ENCODE data around the gene CHST5. TPM values are rescaled to one million over a fixed set of nuclear protein-coding genes. Genes with fewer than 3 reads are reported as not detected.

The CHST5 gene
- total and polyA plus RNA-seq, 2 donors (not counting 1 experiment from before 2014, with no cell fraction given), result under 0.01 TPM; not detected in 1

- Histone ChIP-seq H4K20me1 (ENCODE audit: control insufficient read depth, extremely low read depth, insufficient read depth, low read length) (no peaks in the 10 kb centered on the region), H3K9me3 (ENCODE audit: control insufficient read depth, insufficient read depth, low read depth, low read length) (no peaks in the 10 kb centered on the region), H3K4me3 (replicated peaks in 1 of 4; ENCODE audit: control extremely low read depth in 1 of 4, insufficient read depth in 1 of 4, low read depth in 3 of 4, low read length in 4 of 4) (peak within 1 kb of the TSS; percentile 89 to 99 (median 92)), H3K27ac (ENCODE audit: insufficient read depth, low read length) (peak within 1 kb of the TSS; percentile 65), H3K9ac (ENCODE audit: insufficient read depth, low read length) (peak within 1 kb of the TSS; percentile 73), H3K79me2 (ENCODE audit: control insufficient read depth, insufficient read depth, low read length) (peaks cover 15% of the 10 kb centered on the region), H3K36me3 (ENCODE audit: control insufficient read depth, insufficient read depth, low read length) (peaks cover 2% of the 10 kb centered on the region), H3K4me1 (ENCODE audit: control insufficient read depth, extremely low read depth, insufficient read depth, low read length) (peaks cover 13% of the 10 kb centered on the region), H3K27me3 (ENCODE audit: control insufficient read depth, insufficient read depth, low read length) (no peaks in the 10 kb centered on the region), H2AFZ (ENCODE audit: low read length) (peak within 1 kb of the TSS; percentile 97), H3K4me2 (ENCODE audit: extremely low read depth, insufficient read depth, low read length) (peak within 1 kb of the TSS; percentile 99)
- peak; percentile 60 to 70 for DNase-seq (ENCODE audit: low read depth in 2 of 2)
- TF ChIP-seq CTCF (conservative IDR thresholded peaks at IDR 0.05 in 1 of 2, IDR thresholded peaks at IDR 0.05 in 1 of 2; ENCODE audit: low read depth in 1 of 2, low read length in 2 of 2) (no peak), EZH2 (IDR thresholded peaks at IDR 0.05; ENCODE audit: low read length, missing control alignments) (no peak)
These were observed 30.3 kb upstream of the CHST5 start, which contains the start of gene GABARAPL2 for GRCh38 chr16:75566040-75566757. Gene GABARAPL2, plus strand, starts transcription at chr16:75566379. Its CDS starts 108 bp downstream, at chr16:75566487.

- Histone ChIP-seq H3K9ac (ENCODE audit: insufficient read depth, low read length) (no peak overlapping the region), H2AFZ (ENCODE audit: low read length) (peak overlapping the region; percentile 97), H3K27ac (ENCODE audit: insufficient read depth, low read length) (peak overlapping the region; percentile 34), H4K20me1 (ENCODE audit: control insufficient read depth, extremely low read depth, insufficient read depth, low read length) (no peaks in the 10 kb centered on the region), H3K9me3 (ENCODE audit: control insufficient read depth, insufficient read depth, low read depth, low read length) (no peaks in the 10 kb centered on the region), H3K4me2 (ENCODE audit: extremely low read depth, insufficient read depth, low read length) (peak overlapping the region; percentile 99), H3K27me3 (ENCODE audit: control insufficient read depth, insufficient read depth, low read length) (no peaks in the 10 kb centered on the region), H3K4me1 (ENCODE audit: control insufficient read depth, extremely low read depth, insufficient read depth, low read length) (peaks cover 13% of the 10 kb centered on the region), H3K36me3 (ENCODE audit: control insufficient read depth, insufficient read depth, low read length) (peaks cover 2% of the 10 kb centered on the region), H3K4me3 (replicated peaks in 1 of 4; ENCODE audit: control extremely low read depth in 1 of 4, insufficient read depth in 1 of 4, low read depth in 3 of 4, low read length in 4 of 4) (peak overlapping the region; percentile 89 to 99 (median 92)), H3K79me2 (ENCODE audit: control insufficient read depth, insufficient read depth, low read length) (peaks cover 15% of the 10 kb centered on the region)
- no peak for DNase-seq (ENCODE audit: low read depth in 2 of 2)
- TF ChIP-seq EZH2 (IDR thresholded peaks at IDR 0.05; ENCODE audit: low read length, missing control alignments) (no peak), CTCF (conservative IDR thresholded peaks at IDR 0.05 in 1 of 2, IDR thresholded peaks at IDR 0.05 in 1 of 2; ENCODE audit: low read depth in 1 of 2, low read length in 2 of 2) (no peak)
These were observed 29.7 kb upstream of the CHST5 start for GRCh38 chr16:75565640-75566039.

DNA sequence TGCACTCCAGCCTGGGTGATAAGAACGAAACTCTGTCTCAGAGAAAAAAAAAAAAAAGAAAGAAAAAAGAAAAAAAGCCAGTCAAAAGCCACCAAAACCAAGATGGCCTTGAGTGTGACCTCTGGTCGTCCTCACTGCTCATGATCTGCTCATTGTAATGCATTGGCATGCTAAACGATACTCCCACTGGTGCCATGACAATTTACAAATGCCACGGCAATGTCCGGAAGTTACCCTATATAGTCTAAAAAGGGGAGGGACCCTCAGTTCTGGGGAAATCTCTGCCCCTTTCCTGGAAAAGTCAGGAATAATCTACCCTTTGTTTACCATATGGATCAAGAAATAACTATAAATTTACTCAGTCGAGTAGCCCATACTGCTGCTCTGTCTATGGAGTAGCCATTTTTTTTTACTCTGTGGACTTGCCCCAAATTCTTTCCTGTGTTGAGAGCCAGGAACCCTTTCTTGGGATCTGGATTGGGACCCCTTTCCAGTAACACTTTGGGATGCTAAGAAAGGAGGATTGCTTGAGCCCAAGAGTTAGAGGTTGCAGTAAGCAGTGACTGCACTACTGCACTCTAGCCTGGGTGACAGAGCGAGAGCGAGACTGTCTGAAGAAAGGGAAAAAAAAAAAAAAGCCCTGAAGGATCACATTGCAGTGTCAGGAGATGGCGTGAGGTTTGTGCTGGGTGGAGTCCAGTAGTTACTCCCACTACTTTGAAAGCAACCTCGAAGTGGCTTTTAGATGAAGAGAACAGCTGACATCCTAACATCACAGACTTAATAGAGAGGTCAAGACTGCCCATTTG is 23.9 kb upstream of the CHST5 start:
- Histone ChIP-seq H3K4me1 (ENCODE audit: control insufficient read depth, extremely low read depth, insufficient read depth, low read length) (peaks cover 4% of the 10 kb centered on the region), H3K9ac (ENCODE audit: insufficient read depth, low read length) (no peak overlapping the region), H3K4me3 (replicated peaks in 1 of 4; ENCODE audit: control extremely low read depth in 1 of 4, insufficient read depth in 1 of 4, low read depth in 3 of 4, low read length in 4 of 4) (no peak overlapping the region), H3K9me3 (ENCODE audit: control insufficient read depth, insufficient read depth, low read depth, low read length) (no peaks in the 10 kb centered on the region), H3K36me3 (ENCODE audit: control insufficient read depth, insufficient read depth, low read length) (no peaks in the 10 kb centered on the region), H3K4me2 (ENCODE audit: extremely low read depth, insufficient read depth, low read length) (no peak overlapping the region), H4K20me1 (ENCODE audit: control insufficient read depth, extremely low read depth, insufficient read depth, low read length) (no peaks in the 10 kb centered on the region), H3K27me3 (ENCODE audit: control insufficient read depth, insufficient read depth, low read length) (no peaks in the 10 kb centered on the region), H3K27ac (ENCODE audit: insufficient read depth, low read length) (no peak overlapping the region), H2AFZ (ENCODE audit: low read length) (no peak overlapping the region), H3K79me2 (ENCODE audit: control insufficient read depth, insufficient read depth, low read length) (no peaks in the 10 kb centered on the region)
- TF ChIP-seq CTCF (conservative IDR thresholded peaks at IDR 0.05 in 1 of 2, IDR thresholded peaks at IDR 0.05 in 1 of 2; ENCODE audit: low read depth in 1 of 2, low read length in 2 of 2) (no peak), EZH2 (IDR thresholded peaks at IDR 0.05; ENCODE audit: low read length, missing control alignments) (no peak)
- peak; percentile 73 for DNase-seq (ENCODE audit: low read depth in 2 of 2)
